Stimulated activated naive CD8-positive, alpha-beta T cell treated with anti-CD3 and anti-CD28 coated beads, Interleukin-15, amount 100 ng/mL, for 72 hours (primary cell): ENCODE data around the gene CHMP5.

Experiments used
- ATAC-seq: fragments of 150-1000 bp; cut with Tn5 transposase; 2 replicates; pipeline ENCODE4 v1.10.0; 2021; ENCODE audit warnings: mild to moderate bottlenecking, moderate library complexity
- DNase-seq, 2 donors: peaks; one replicate each; pipeline ENCODE4 v3.0.0; 2021 to 2022
- H3K27ac Mint-ChIP-seq, 2 donors: one replicate each; pipeline ENCODE4 v1.8.0; 2022; ENCODE audit warnings: mild to moderate bottlenecking in 2 of 2, mixed read lengths in 2 of 2, moderate library complexity in 2 of 2
- H3K27me3 Mint-ChIP-seq: one replicate; pipeline ENCODE4 v1.8.0; 2022; ENCODE audit warnings: mixed read lengths
- H3K4me1 Mint-ChIP-seq: one replicate; pipeline ENCODE4 v1.8.0; 2022; ENCODE audit warnings: mild to moderate bottlenecking, mixed read lengths
- H3K4me3 Mint-ChIP-seq, 2 donors: one replicate each; pipeline ENCODE4 v1.8.0; 2022; ENCODE audit warnings: mild to moderate bottlenecking in 2 of 2, mixed read lengths in 2 of 2, moderate library complexity in 1 of 2
- H3K9me3 Mint-ChIP-seq, 2 donors: one replicate each; pipeline ENCODE4 v1.8.0; 2022; ENCODE audit warnings: mixed read lengths in 2 of 2

Gene CHMP5

DNA sequence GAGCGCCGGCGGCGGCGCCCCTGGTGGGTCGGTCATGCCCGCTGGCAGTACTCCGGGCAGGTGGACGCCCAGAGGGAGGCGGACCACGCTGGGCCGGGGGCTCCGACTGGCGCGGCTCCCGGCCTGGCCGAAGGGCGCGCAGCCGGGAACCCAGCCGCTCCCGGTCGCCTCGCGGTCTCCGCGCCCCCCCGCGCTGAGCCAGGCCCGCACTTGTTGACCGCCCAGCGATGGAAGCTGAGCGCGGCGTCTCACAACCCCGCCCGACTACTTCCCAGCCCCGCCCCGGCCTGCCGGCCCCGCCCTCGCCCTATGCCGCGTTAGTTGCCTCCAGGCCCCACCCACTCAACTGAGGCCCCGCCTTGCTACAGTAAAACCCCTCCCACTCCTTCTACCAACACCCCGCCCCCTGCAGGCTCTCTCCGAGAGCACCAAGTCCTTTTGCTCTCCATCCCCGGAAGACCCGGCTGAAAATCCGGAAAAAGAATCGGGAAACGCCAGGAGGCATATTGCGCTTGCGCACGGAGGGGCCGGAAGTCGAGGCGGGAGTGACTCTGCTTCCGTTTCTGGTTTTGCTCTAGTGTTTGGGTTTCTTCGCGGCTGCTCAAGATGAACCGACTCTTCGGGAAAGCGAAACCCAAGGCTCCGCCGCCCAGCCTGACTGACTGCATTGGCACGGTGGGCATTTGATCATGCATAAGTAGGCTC, at the start of gene CHMP5, which contains the start of gene BAG1:
CHMP5 (plus strand) TSS at position 577 of the 705 bp plus-strand sequence; CDS start at position 607, 30 bp downstream.
BAG1 (minus strand) TSS at position 236 of the 705 bp plus-strand sequence.
- DNase-seq, result peak; percentile 99
- Mint-ChIP-seq H3K27ac (peak within 1 kb of the TSS; percentile 98 to 99), H3K4me3 (peak within 1 kb of the TSS; percentile 87 to 95), H3K27me3 (no peaks in the 10 kb centered on the region), H3K9me3 (no peaks in the 10 kb centered on the region), H3K4me1 (peaks cover 59% of the 10 kb centered on the region)
- ATAC-seq, result peak; percentile 89

DNA sequence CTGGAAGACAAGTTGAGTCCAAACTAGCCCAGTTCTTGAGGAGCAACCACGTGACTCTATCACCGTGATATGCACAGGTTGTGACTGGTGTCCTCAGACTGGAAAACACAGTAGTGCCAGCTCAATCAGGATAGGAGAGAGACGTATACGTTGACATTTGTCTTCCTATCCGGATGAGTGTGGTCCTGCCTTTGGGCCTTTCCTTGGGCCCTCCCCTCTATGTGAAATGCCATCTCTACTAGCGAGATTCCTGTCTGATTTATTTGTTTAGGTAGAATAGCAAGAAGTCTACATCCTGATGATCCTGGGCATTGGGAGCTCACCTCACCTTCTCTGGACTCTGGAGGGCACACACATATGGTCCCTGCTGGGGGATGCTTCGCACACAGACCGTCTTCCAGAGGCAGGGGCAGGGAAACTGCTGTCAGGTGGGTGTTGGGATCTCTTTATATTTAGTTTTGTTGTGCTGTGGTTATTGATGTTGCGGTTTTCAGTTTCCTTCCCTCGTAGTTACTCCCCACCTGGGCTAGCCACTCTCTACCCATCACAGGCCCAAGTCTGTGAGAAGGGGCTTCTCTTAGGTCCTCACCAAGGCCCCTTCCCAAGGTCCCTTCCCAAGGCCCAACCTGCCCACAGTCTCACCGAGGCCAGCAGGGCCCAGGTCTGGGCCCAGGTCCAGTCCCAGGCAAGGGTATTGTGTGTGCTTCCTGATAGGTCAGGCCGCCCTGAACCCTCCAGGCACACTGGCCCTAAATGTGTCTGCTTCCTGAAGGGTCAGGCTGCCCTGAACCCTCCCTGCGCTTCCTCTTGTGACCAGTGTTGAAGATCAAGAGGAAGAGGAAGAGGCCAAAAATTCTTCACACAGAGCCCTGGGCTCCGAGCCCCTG, 43.9 kb upstream of the CHMP5 start:
- DNase-seq (no peak), ATAC-seq (no peak)
- H3K27ac Mint-ChIP-seq, result peak overlapping the region in 1 of 2 donors; percentile 37
- H3K4me1 Mint-ChIP-seq, result peaks cover 20% of the 10 kb centered on the region
- no peaks in the 10 kb centered on the region for H3K9me3 Mint-ChIP-seq
- no peak overlapping the region for H3K4me3 Mint-ChIP-seq
- H3K27me3 Mint-ChIP-seq, result no peaks in the 10 kb centered on the region

DNA sequence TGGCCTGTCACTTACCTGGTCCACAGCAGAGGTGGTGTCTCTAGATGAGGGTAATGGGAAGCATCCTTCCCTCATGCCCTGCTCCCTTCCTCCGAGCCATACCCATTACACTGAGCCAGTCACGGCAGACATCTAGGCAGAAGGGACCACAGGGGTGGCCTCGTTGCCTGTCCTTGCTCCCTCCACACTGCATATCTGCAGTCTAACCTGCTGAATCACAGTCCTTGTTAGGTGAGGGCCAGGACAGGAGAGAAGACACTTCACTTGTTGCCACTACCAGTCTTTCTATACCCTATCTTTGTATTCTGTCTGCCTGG, 43.3 kb upstream of the CHMP5 start:
- ATAC-seq (no peak), DNase-seq (no peak)
- H3K9me3 Mint-ChIP-seq, result no peaks in the 10 kb centered on the region
- no peak overlapping the region for H3K4me3 Mint-ChIP-seq
- H3K4me1 Mint-ChIP-seq, result peaks cover 23% of the 10 kb centered on the region
- peak overlapping the region in 1 of 2 donors; percentile 37 for H3K27ac Mint-ChIP-seq
- H3K27me3 Mint-ChIP-seq, result no peaks in the 10 kb centered on the region

DNA sequence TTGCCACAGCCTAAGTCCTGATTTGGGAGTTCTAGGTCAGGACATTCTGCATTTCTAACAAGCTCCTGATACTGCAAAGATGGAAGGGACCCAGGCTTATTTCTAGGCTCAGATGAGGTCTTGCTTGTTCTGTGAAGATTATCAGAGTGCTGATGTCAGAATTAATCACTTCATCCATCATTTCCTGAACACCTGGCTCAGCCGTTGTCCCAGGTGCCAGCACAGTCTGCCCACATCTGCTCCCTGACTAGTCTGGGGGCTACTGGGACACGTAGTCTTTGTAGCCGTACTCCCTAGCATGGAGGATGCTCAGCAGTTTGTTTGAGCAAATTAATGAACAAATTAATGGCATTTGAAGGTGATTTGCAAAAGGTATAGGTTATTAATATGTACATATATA, 42.8 kb upstream of the CHMP5 start:
- Mint-ChIP-seq H3K27me3 (no peaks in the 10 kb centered on the region), H3K4me3 (no peak overlapping the region)

DNA sequence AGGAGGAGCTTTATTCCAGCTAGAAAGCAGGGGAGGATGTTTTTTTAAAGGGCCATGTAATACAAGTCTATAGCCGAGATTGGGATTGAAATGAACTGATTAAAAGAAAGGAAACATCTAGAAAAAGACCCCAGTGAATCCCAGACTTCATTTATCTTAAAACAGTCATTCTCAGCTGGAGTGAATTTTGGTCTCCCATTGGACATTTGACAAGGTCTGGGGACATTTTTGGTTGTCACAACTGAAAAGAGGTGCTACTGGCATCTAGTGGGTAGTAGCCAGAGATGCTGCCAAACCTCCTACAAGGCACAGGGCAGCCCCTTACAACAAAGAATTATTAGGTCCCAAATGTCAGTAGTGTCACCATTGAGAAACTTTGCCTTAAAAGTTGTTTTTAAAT, 41.2 kb upstream of the CHMP5 start:
- ATAC-seq (no peak), DNase-seq (no peak)
- Mint-ChIP-seq H3K27ac (peak overlapping the region in 1 of 2 donors; percentile 23), H3K4me3 (no peak overlapping the region), H3K9me3 (no peaks in the 10 kb centered on the region), H3K27me3 (no peaks in the 10 kb centered on the region), H3K4me1 (peaks cover 28% of the 10 kb centered on the region)

More for the DNA sequence above, 42.8 kb upstream of the CHMP5 start:
- H3K27ac Mint-ChIP-seq, result peak overlapping the region in 1 of 2 donors; percentile 57
- no peak for ATAC-seq
- no peak for DNase-seq
- peaks cover 25% of the 10 kb centered on the region for H3K4me1 Mint-ChIP-seq
- no peaks in the 10 kb centered on the region for H3K9me3 Mint-ChIP-seq

GRCh38 chr9:33225319-33226147, 39.3 kb upstream of the CHMP5 start:
- H3K4me3 Mint-ChIP-seq, result no peak overlapping the region
- peak overlapping the region in 1 of 2 donors; percentile 0 for H3K27ac Mint-ChIP-seq
- no peaks in the 10 kb centered on the region for H3K27me3 Mint-ChIP-seq
- no peaks in the 10 kb centered on the region for H3K9me3 Mint-ChIP-seq
- DNase-seq, result peak; percentile 60 to 63
- ATAC-seq, result peak; percentile 73
- peaks cover 26% of the 10 kb centered on the region for H3K4me1 Mint-ChIP-seq

DNA sequence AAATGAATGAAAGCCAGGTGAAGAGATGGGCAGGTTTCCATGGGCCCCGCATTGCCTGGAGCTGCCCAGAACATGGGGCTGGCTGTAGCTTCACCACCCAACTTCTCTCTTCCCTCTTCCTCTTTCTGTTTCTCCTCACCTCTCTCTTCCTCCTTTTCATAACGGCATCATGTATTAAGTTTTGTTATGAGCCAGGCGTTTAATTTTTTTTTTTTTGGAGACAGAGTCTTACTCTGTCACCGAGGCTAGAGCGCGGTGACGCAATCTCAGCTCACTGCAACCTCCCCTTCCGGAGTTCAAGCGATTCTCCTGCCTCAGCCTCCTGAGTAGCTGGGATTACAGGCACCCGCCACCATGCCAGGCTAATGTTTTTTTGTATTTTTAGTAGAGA, 37.8 kb upstream of the CHMP5 start:
- H3K27ac Mint-ChIP-seq, result peak overlapping the region in 1 of 2 donors; percentile 61
- ATAC-seq (no peak), DNase-seq (no peak)
- H3K27me3 Mint-ChIP-seq, result no peaks in the 10 kb centered on the region
- no peaks in the 10 kb centered on the region for H3K9me3 Mint-ChIP-seq
- H3K4me1 Mint-ChIP-seq, result peaks cover 16% of the 10 kb centered on the region
- no peak overlapping the region for H3K4me3 Mint-ChIP-seq

- DNase-seq (no peak), ATAC-seq (no peak)
- Mint-ChIP-seq H3K4me1 (peaks cover 16% of the 10 kb centered on the region), H3K4me3 (no peak overlapping the region), H3K9me3 (no peaks in the 10 kb centered on the region), H3K27ac (no peak overlapping the region), H3K27me3 (no peaks in the 10 kb centered on the region)
Measured at GRCh38 chr9:33227741-33228140, 37.1 kb upstream of the CHMP5 start.

GRCh38 chr9:33228606-33229005, 36.2 kb upstream of the CHMP5 start:
- ATAC-seq (no peak), DNase-seq (no peak)
- Mint-ChIP-seq H3K9me3 (no peaks in the 10 kb centered on the region), H3K27ac (no peak overlapping the region), H3K27me3 (no peaks in the 10 kb centered on the region), H3K4me3 (no peak overlapping the region), H3K4me1 (peaks cover 16% of the 10 kb centered on the region)

DNA sequence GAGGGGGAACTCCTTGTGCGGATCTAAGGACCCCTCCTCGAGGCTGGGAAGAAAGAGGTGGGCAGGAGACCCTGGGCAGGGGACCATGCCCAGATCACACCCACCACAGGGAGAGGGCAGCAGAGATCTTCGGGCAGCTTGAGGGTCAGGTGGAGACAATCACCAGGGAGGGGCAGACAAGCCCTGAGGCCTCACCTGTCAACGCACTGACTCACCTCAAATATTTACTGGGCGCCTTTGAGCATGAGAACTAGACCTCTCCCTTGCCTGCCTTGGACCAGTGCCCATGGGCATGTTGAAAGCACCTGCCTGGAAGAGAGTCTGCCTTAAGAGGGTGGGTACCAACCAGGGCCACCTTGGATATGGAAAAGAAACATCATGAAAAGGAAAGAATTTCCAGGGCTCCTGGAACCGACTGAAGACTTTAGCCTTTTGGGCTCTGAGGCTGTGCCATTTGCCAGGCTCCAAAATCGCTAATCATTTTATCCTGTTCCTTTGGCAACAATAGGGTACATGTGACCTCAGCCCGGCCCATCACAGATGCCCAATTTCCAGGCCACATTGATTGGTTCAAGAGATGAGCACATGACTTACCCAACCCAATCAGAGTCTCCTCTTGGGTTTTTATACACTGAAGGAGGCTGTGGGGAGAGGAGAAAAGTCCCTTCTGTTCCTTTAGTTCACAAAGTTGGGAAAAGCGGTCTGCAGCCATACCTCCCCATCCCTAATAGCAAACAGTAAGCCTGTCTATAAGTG, 35.3 kb upstream of the CHMP5 start:
- Mint-ChIP-seq H3K9me3 (no peaks in the 10 kb centered on the region), H3K4me3 (no peak overlapping the region), H3K27ac (no peak overlapping the region), H3K4me1 (peaks cover 16% of the 10 kb centered on the region), H3K27me3 (no peaks in the 10 kb centered on the region)
- DNase-seq, result no peak
- ATAC-seq, result no peak

- H3K4me3 Mint-ChIP-seq, result no peak overlapping the region
- H3K27ac Mint-ChIP-seq, result no peak overlapping the region
- ATAC-seq (no peak), DNase-seq (no peak)
- H3K27me3 Mint-ChIP-seq, result no peaks in the 10 kb centered on the region
- peaks cover 7% of the 10 kb centered on the region for H3K4me1 Mint-ChIP-seq
- no peaks in the 10 kb centered on the region for H3K9me3 Mint-ChIP-seq
Measured at GRCh38 chr9:33230756-33231622, 33.9 kb upstream of the CHMP5 start.

- H3K4me3 Mint-ChIP-seq, result no peak overlapping the region
- H3K9me3 Mint-ChIP-seq, result no peaks in the 10 kb centered on the region
- H3K27ac Mint-ChIP-seq, result no peak overlapping the region
- H3K27me3 Mint-ChIP-seq, result no peaks in the 10 kb centered on the region
- ATAC-seq (no peak), DNase-seq (no peak)
- peaks cover 5% of the 10 kb centered on the region for H3K4me1 Mint-ChIP-seq
Measured at GRCh38 chr9:33231623-33231942, 33.3 kb upstream of the CHMP5 start.

DNA sequence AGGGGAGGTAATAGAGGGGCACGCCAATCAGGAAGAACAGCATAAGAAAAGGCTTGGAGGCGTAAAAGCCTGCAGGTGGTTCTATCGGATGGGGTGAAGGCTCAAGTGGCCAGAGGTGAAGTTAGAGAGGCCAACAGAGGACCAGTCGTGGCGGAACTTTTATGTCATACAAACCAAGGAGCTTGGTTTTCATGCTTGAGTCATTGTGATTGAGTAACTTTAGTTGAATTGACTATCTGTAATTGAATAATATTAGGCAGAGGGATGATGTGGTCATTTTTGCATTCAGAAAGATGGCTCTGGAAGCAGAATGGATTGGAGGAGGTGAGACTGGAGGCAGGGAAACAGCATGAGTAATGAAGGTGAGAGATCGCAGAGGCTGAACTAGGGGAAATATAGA, 32.0 kb upstream of the CHMP5 start:
- H3K27me3 Mint-ChIP-seq, result no peaks in the 10 kb centered on the region
- H3K9me3 Mint-ChIP-seq, result no peaks in the 10 kb centered on the region
- DNase-seq, result no peak
- H3K4me1 Mint-ChIP-seq, result no peaks in the 10 kb centered on the region
- ATAC-seq, result no peak
- H3K27ac Mint-ChIP-seq, result no peak overlapping the region
- no peak overlapping the region for H3K4me3 Mint-ChIP-seq

DNA sequence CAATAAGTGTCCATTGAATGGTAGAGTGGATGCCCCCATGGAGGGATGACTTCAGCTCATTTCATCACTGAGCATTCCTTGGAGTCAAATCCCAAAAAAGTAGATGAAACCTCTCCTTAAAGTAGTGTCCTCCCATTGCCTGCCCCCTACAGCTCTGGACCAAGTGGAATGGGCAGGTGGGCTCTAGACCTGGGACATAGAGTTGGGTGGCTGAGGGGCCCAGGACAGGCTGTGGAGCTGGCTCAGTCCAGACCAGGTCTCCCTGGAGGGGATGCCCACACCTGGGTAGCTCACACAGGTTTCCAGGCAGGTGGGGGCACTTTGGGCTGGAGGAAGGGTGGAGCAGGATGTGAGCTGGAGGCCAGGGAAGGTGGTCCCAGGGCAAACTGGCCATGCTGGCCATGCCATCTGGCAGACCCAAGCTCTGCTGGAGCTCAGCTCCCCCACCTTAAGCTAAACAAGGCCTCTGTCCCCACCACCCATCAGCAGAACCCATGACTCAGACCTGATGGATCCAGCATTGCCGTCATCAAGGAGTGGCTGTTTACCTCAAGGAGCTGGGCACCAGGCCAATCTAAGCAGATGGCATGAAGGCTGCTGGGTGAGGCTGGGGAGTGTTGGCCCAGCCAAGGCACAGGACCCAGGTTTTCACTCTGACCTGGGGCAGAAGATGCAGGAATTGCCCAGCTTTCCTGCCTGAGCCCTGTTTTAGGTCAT, 31.1 kb upstream of the CHMP5 start:
- H3K27ac Mint-ChIP-seq, result no peak overlapping the region
- no peak overlapping the region for H3K4me3 Mint-ChIP-seq
- H3K4me1 Mint-ChIP-seq, result no peaks in the 10 kb centered on the region
- peak; percentile 31 for ATAC-seq
- H3K9me3 Mint-ChIP-seq, result no peaks in the 10 kb centered on the region
- H3K27me3 Mint-ChIP-seq, result no peaks in the 10 kb centered on the region
- no peak for DNase-seq
